Measurements from ENCODE around the gene POLR2L. TPM values are rescaled to one million over a fixed set of nuclear protein-coding genes. Genes with fewer than 3 reads are reported as not detected.

Gene POLR2L
- total RNA-seq, 1 experiment from 2014 or later, result 99.7 TPM

- BruUV-seq (replicated peaks), result no TSS peak
- peak; percentile 35 to 57 for DNase-seq
- no peaks in the 10 kb centered on the region for H3K9me3 ChIP-seq (ENCODE audit: insufficient read depth, low read depth)
- H3F3A ChIP-seq (ENCODE audit: insufficient read depth, low read depth), result peaks cover 17% of the 10 kb centered on the region; the same call in 1 of the 2 replicates
- TF ChIP-seq EZH2 (IDR thresholded peaks at IDR 0.05; ENCODE audit: low read depth), result no peak
- no peak for TF ChIP-seq CTCF (conservative IDR thresholded peaks at IDR 0.05)
- peak overlapping the region; percentile 78 for H3K27ac ChIP-seq
- peaks cover 12% of the 10 kb centered on the region for H3K79me2 ChIP-seq (ENCODE audit: low read depth)
- peaks cover 18% of the 10 kb centered on the region for H3K4me1 ChIP-seq (replicated peaks; ENCODE audit: insufficient read depth)
- POLR2A ChIA-PET (ENCODE audit: unreplicated experiment), result no interaction called here
- H3K4me2 ChIP-seq, result peak overlapping the region; percentile 87
- H2AFZ ChIP-seq, result no peak overlapping the region
- peak overlapping the region; percentile 67 for H3K4me3 ChIP-seq
- CTCF ChIA-PET, result no interaction called here
- no peaks in the 10 kb centered on the region for H3K27me3 ChIP-seq (ENCODE audit: insufficient read depth, low read depth)
- intact Hi-C loops (cut with micrococcal nuclease; ENCODE audit: unreplicated experiment), result no loop called here
- no peaks in the 10 kb centered on the region for H3K36me3 ChIP-seq (ENCODE audit: low read depth)
- no peaks in the 10 kb centered on the region for H3K9me2 ChIP-seq (ENCODE audit: insufficient read depth)
- no peaks in the 10 kb centered on the region for H4K20me1 ChIP-seq (ENCODE audit: insufficient read depth)
These were observed 9.1 kb downstream of the POLR2L start for GRCh38 chr11:833114-833791.

- Histone ChIP-seq H3K27me3 (ENCODE audit: insufficient read depth, low read depth) (no peaks in the 10 kb centered on the region), H3K9me3 (ENCODE audit: insufficient read depth, low read depth) (no peaks in the 10 kb centered on the region), H3K4me3 (peak within 1 kb of the TSS; percentile 67), H2AFZ (no peak within 1 kb of the TSS), H3K4me2 (peak within 1 kb of the TSS; percentile 96), H3K36me3 (ENCODE audit: low read depth) (no peaks in the 10 kb centered on the region), H3K4me1 (replicated peaks; ENCODE audit: insufficient read depth) (peaks cover 24% of the 10 kb centered on the region), H3K27ac (peak within 1 kb of the TSS; percentile 78), H3K79me2 (ENCODE audit: low read depth) (peaks cover 12% of the 10 kb centered on the region), H3K9me2 (ENCODE audit: insufficient read depth) (no peaks in the 10 kb centered on the region), H3F3A (ENCODE audit: insufficient read depth, low read depth) (peaks cover 17% of the 10 kb centered on the region; the same call in 1 of the 2 replicates), H4K20me1 (ENCODE audit: insufficient read depth) (no peaks in the 10 kb centered on the region)
- peak; percentile 34 to 60 for DNase-seq
- intact Hi-C loops (cut with micrococcal nuclease; ENCODE audit: unreplicated experiment), result no loop called here
- ChIA-PET CTCF (interaction anchor here (0.5 kb wide), 1 partner anchor 13 kb away, joined by 4 read pairs; no protein-coding TSS in a partner anchor), POLR2A (ENCODE audit: unreplicated experiment) (interaction anchor here (0.5 to 0.6 kb wide), 2 partner anchors 13 to 23 kb away, joined by 3 to 5 read pairs; no protein-coding TSS in a partner anchor)
- no peak for TF ChIP-seq CTCF (conservative IDR thresholded peaks at IDR 0.05)
- TF ChIP-seq EZH2 (IDR thresholded peaks at IDR 0.05; ENCODE audit: low read depth), result no peak
- no TSS peak for BruUV-seq (replicated peaks)
These were observed 9.7 kb downstream of the POLR2L start, which contains the start of gene CD151 for GRCh38 chr11:832529-833113. CD151 (plus strand) TSS chr11:832952; CDS start chr11:836070, 3,118 bp downstream.

GRCh38 chr11:831961-832528, 10.3 kb downstream of the POLR2L start:
- Histone ChIP-seq H3K4me1 (replicated peaks; ENCODE audit: insufficient read depth) (peaks cover 24% of the 10 kb centered on the region), H3F3A (ENCODE audit: insufficient read depth, low read depth) (peaks cover 21% of the 10 kb centered on the region; the same call in 1 of the 2 replicates), H3K9me3 (ENCODE audit: insufficient read depth, low read depth) (no peaks in the 10 kb centered on the region), H3K36me3 (ENCODE audit: low read depth) (no peaks in the 10 kb centered on the region), H3K27me3 (ENCODE audit: insufficient read depth, low read depth) (no peaks in the 10 kb centered on the region), H3K27ac (no peak overlapping the region), H4K20me1 (ENCODE audit: insufficient read depth) (no peaks in the 10 kb centered on the region), H3K4me3 (peak overlapping the region; percentile 59), H2AFZ (no peak overlapping the region), H3K79me2 (ENCODE audit: low read depth) (peaks cover 12% of the 10 kb centered on the region), H3K4me2 (peak overlapping the region; percentile 96), H3K9me2 (ENCODE audit: insufficient read depth) (no peaks in the 10 kb centered on the region)
- DNase-seq, result peak in 1 of 2 experiments; percentile 8
- intact Hi-C loops (cut with micrococcal nuclease; ENCODE audit: unreplicated experiment), result no loop called here
- POLR2A ChIA-PET (ENCODE audit: unreplicated experiment), result interaction anchor here (0.5 to 0.6 kb wide), 2 partner anchors 12 to 23 kb away, joined by 3 to 5 read pairs; no protein-coding TSS in a partner anchor
- TF ChIP-seq CTCF (conservative IDR thresholded peaks at IDR 0.05), result no peak
- no peak for TF ChIP-seq EZH2 (IDR thresholded peaks at IDR 0.05; ENCODE audit: low read depth)
- CTCF ChIA-PET, result interaction anchor here (0.5 kb wide), 1 partner anchor 13 kb away, joined by 4 read pairs; no protein-coding TSS in a partner anchor
- no TSS peak for BruUV-seq (replicated peaks)

Measured in PC-9 (cell line).